GM23248 (cell line): Measurements from ENCODE around the gene PDIA3.
"Not testable (repeated sequence)": the region's sequence is repeated elsewhere in the genome, so short reads cannot be mapped to it uniquely, and the experiment has no call there.

Source experiments
- EZH2 ChIP-seq: fragments of 200-600 bp; sonication (generic); IDR thresholded peaks from 2 replicates; pipeline ENCODE4 v1.6.1; 2018; ENCODE audit warnings: antibody characterized with exemption, mild to moderate bottlenecking; ENCODE audit not compliant: insufficient read depth, poor library complexity, severe bottlenecking
- EZH2phosphoT487 ChIP-seq: fragments of 200-600 bp; sonication (generic); IDR thresholded peaks from 2 replicates; pipeline ENCODE4 v1.6.1; 2018; ENCODE audit warnings: antibody characterized with exemption, moderate library complexity, mild to moderate bottlenecking, low read depth; ENCODE audit not compliant: insufficient read depth

DNA sequence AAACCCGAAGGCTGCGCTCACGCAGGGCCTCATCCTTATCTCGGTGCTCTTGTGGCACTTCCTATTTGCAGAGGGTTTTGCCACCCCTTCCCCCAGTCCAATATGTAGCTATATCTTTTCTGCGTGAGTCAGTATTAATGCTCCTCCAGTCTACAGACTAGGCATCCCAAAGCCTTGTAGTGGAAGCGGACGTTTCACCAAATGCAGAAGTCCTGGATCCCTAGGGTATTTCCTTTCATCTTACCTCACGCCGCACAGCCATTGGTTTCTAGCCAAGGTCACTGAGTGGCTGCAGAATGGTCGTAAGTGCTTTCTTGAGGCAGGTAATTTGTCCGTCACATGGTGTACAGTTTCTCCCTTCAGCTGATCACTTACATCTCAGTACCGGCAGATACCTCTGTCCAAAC lies 668 bp downstream of the PDIA3 start:
- TF ChIP-seq EZH2, EZH2phosphoT487: not testable (repeated sequence)
